RWPE2 (cell line): ENCODE results near the gene CPNE8.

Experiments used
- ATAC-seq: fragments of 200-7000 bp; cut with Tn5 transposase; 3 replicates; pipeline ENCODE4 v1.9.1; 2021; ENCODE audit warnings: low read depth
- DNase-seq: peaks from one replicate; pipeline ENCODE4 v3.0.0-alpha.2; 2020; ENCODE audit warnings: low spot score
- H3K27ac ChIP-seq: fragments of 450-650 bp; 2 replicates; pipeline ENCODE4 v1.5.1; 2017; ENCODE audit warnings: mild to moderate bottlenecking; ENCODE audit not compliant: poor library complexity, severe bottlenecking
- H3K27me3 ChIP-seq: fragments of 250-450 bp; sonication (Bioruptor Pico); 2 replicates; pipeline ENCODE4 v1.5.1; 2021; ENCODE audit warnings: mild to moderate bottlenecking, moderate library complexity; ENCODE audit not compliant: insufficient read depth, poor library complexity, severe bottlenecking
- H3K36me3 ChIP-seq: fragments of 250-450 bp; sonication (Bioruptor Pico); 2 replicates; pipeline ENCODE4 v1.5.1; 2020; ENCODE audit warnings: low read depth, mild to moderate bottlenecking, moderate library complexity
- H3K4me1 ChIP-seq: fragments of 250-450 bp; sonication (Bioruptor Pico); 2 replicates; pipeline ENCODE4 v1.5.1; 2021; ENCODE audit warnings: mild to moderate bottlenecking, moderate library complexity; ENCODE audit not compliant: insufficient read depth, poor library complexity, severe bottlenecking
- H3K4me3 ChIP-seq: fragments of 250-450 bp; sonication (Bioruptor Pico); 2 replicates; pipeline ENCODE4 v1.5.1; 2021; ENCODE audit warnings: mild to moderate bottlenecking, moderate library complexity; ENCODE audit not compliant: severe bottlenecking
- H3K9me3 ChIP-seq: fragments of 250-450 bp; sonication (Bioruptor Pico); 2 replicates; pipeline ENCODE4 v1.5.1; 2021; ENCODE audit warnings: mild to moderate bottlenecking, moderate library complexity; ENCODE audit not compliant: severe bottlenecking
- CTCF ChIP-seq: fragments of 450-650 bp; IDR thresholded peaks from one replicate; pipeline ENCODE4 v1.5.1; 2017; ENCODE audit warnings: mild to moderate bottlenecking, moderate library complexity; ENCODE audit not compliant: poor library complexity, severe bottlenecking

CPNE8 gene

GRCh38 chr12:38905480-38906351 is at the start of gene CPNE8:
CPNE8 (minus strand) TSS chr12:38905591; CDS start chr12:38905534, 57 bp downstream.
- Histone ChIP-seq H3K4me3 (peak within 1 kb of the TSS; percentile 43), H3K4me1 (no peaks in the 10 kb centered on the region), H3K27ac (peak within 1 kb of the TSS; percentile 71), H3K36me3 (no peaks in the 10 kb centered on the region), H3K9me3 (no peaks in the 10 kb centered on the region), H3K27me3 (no peaks in the 10 kb centered on the region)
- no peak for TF ChIP-seq CTCF
- DNase-seq (peak; percentile 75), ATAC-seq (peak; percentile 61)

DNA sequence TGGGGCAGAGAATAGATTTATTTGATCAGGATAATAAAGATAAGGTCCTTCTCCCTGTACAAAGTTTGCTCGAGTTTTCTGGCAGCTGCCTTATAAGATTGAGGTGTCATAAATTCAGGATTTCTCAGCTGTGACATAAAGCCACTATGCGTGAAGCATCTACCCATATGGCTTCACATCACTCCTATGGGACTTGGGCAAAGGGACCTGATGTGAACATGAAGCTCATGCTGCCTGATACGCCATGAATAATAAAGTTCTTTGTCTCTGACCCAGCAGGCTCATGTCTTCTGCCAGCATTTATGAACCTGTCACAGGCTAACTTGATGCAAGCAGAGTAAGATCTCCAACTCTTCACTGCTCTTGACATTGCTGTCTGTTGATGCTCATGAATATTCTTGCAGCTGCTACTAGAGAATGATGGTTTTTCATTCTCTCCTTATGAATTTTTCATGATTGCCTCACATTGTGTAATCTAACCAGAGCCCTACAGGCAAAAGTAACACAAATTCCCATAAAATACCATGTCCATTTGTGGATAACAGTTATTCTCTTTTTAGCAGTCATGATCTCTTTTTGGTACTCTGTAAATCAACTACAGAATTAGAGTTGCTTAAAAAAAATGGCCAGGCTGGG is 49.0 kb upstream of the CPNE8 start:
- Histone ChIP-seq H3K4me1 (no peaks in the 10 kb centered on the region), H3K9me3 (no peaks in the 10 kb centered on the region), H3K27ac (no peak overlapping the region), H3K36me3 (no peaks in the 10 kb centered on the region), H3K27me3 (no peaks in the 10 kb centered on the region), H3K4me3 (no peak overlapping the region)
- DNase-seq: no peak
- no peak for TF ChIP-seq CTCF
- ATAC-seq: no peak

- no peak for TF ChIP-seq CTCF
- DNase-seq (no peak), ATAC-seq (no peak)
- no peak overlapping the region for H3K4me3 ChIP-seq
- no peaks in the 10 kb centered on the region for H3K36me3 ChIP-seq
- H3K27ac ChIP-seq: no peak overlapping the region
- no peaks in the 10 kb centered on the region for H3K4me1 ChIP-seq
- no peaks in the 10 kb centered on the region for H3K9me3 ChIP-seq
- no peaks in the 10 kb centered on the region for H3K27me3 ChIP-seq
Observed at GRCh38 chr12:38949363-38949762, 44.0 kb upstream of the CPNE8 start.

- no peak for TF ChIP-seq CTCF
- no peak overlapping the region for H3K27ac ChIP-seq
- DNase-seq (no peak), ATAC-seq (no peak)
- peaks cover 2% of the 10 kb centered on the region for H3K9me3 ChIP-seq
- H3K4me1 ChIP-seq: no peaks in the 10 kb centered on the region
- H3K36me3 ChIP-seq: no peaks in the 10 kb centered on the region
- H3K4me3 ChIP-seq: no peak overlapping the region
- no peaks in the 10 kb centered on the region for H3K27me3 ChIP-seq
Observed at GRCh38 chr12:38934686-38935085, 29.3 kb upstream of the CPNE8 start.
